HEK293 (cell line): ENCODE data around the gene NEK7.

ENCODE experiments used
- CTCF ChIA-PET: fragments of 350-600 bp; formaldehyde crosslinking; extraction: SDS; loops from one replicate; lab custom pipeline; 2021; ENCODE audit warnings: antibody characterized with exemption; lab: Yijun Ruan, JAX
- POLR2A ChIA-PET: fragments of 300-600 bp; formaldehyde crosslinking; extraction: SDS; loops from one replicate; lab custom pipeline; 2020; ENCODE audit warnings: antibody characterized with exemption, inconsistent platforms; lab: Yijun Ruan, JAX
- H3K27ac ChIP-seq: fragments of 200-500 bp; sonication (Bioruptor generic); 2 replicates; pipeline ENCODE4 v1.5.1; 2014; ENCODE audit warnings: low read depth, low read length, control low read depth, inconsistent platforms; ENCODE audit errors: extremely low read depth
- H3K36me3 ChIP-seq, 2 experiments: fragments of 200-500 bp in 1 of 2; sonication (Bioruptor generic) in 1 of 2; 1 replicate in 1 of 2; 2 replicates in 1 of 2; pipeline ENCODE4 v1.5.1; 2014 to 2017; ENCODE audit warnings: inconsistent platforms in 2 of 2, low read length in 2 of 2; ENCODE audit not compliant: control insufficient read depth in 2 of 2, insufficient read depth in 1 of 2
- H3K4me1 ChIP-seq: fragments of 200-500 bp; sonication (Bioruptor generic); 2 replicates; pipeline ENCODE4 v1.5.1; 2014; ENCODE audit warnings: mild to moderate bottlenecking, low read length, inconsistent platforms; ENCODE audit not compliant: control insufficient read depth, insufficient read depth
- H3K4me3 ChIP-seq: 2 replicates; pipeline ENCODE4 v1.5.1; 2011; ENCODE audit warnings: low read depth, mild to moderate bottlenecking, control low read depth, low read length, moderate library complexity
- H3K9me3 ChIP-seq: fragments of 200-500 bp; sonication (Bioruptor generic); 2 replicates; pipeline ENCODE4 v1.5.1; 2014; ENCODE audit warnings: low read depth, low read length, inconsistent platforms; ENCODE audit not compliant: control insufficient read depth, insufficient read depth
- GLI2 ChIP-seq: fragments of 450-650 bp; formaldehyde crosslinking; IDR thresholded peaks from 2 replicates; pipeline ENCODE4; 2017; ENCODE audit warnings: missing biosample characterization, missing genetic modification characterization, low read depth, borderline replicate concordance
- KLF9 ChIP-seq: fragments of 450-650 bp; formaldehyde crosslinking; IDR thresholded peaks from 2 replicates; pipeline ENCODE4 v1.5.1; 2016; ENCODE audit warnings: missing biosample characterization, missing genetic modification characterization, low read depth
- PRDM2 ChIP-seq: fragments of 450-650 bp; formaldehyde crosslinking; IDR thresholded peaks from 2 replicates; pipeline ENCODE4 v1.5.1; 2016; ENCODE audit warnings: missing biosample characterization, missing genetic modification characterization, borderline replicate concordance
- RBAK ChIP-seq: fragments of 450-650 bp; formaldehyde crosslinking; IDR thresholded peaks from 2 replicates; pipeline ENCODE4 v1.5.1; 2016; ENCODE audit warnings: missing biosample characterization, missing genetic modification characterization
- SCRT2 ChIP-seq: fragments of 450-650 bp; formaldehyde crosslinking; IDR thresholded peaks from 2 replicates; pipeline ENCODE4 v1.5.1; 2016; ENCODE audit warnings: missing biosample characterization, missing genetic modification characterization
- SP3 ChIP-seq: fragments of 450-650 bp; formaldehyde crosslinking; IDR thresholded peaks from 2 replicates; pipeline ENCODE4 v1.5.1; 2016; ENCODE audit warnings: missing biosample characterization, missing genetic modification characterization
- ZBTB10 ChIP-seq: fragments of 450-650 bp; formaldehyde crosslinking; IDR thresholded peaks from 2 replicates; pipeline ENCODE4 v1.5.1; 2016; ENCODE audit warnings: missing biosample characterization, missing genetic modification characterization
- ZBTB21 ChIP-seq: fragments of 450-650 bp; formaldehyde crosslinking; IDR thresholded peaks from 2 replicates; pipeline ENCODE4 v1.5.1; 2017; ENCODE audit warnings: missing biosample characterization, missing genetic modification characterization
- ZBTB48 ChIP-seq: fragments of 450-650 bp; formaldehyde crosslinking; IDR thresholded peaks from 2 replicates; pipeline ENCODE4 v1.5.1; 2016; ENCODE audit warnings: missing biosample characterization, missing genetic modification characterization
- ZEB2 ChIP-seq: fragments of 450-650 bp; formaldehyde crosslinking; IDR thresholded peaks from 2 replicates; pipeline ENCODE4 v1.5.1; 2016; ENCODE audit warnings: missing biosample characterization, missing genetic modification characterization
- ZNF112 ChIP-seq: fragments of 450-650 bp; formaldehyde crosslinking; IDR thresholded peaks from 2 replicates; pipeline ENCODE4 v1.5.0; 2017; ENCODE audit warnings: missing biosample characterization, missing genetic modification characterization
- ZNF114 ChIP-seq: fragments of 450-650 bp; formaldehyde crosslinking; IDR thresholded peaks from 2 replicates; pipeline ENCODE4 v1.5.0; 2017; ENCODE audit warnings: missing biosample characterization, missing genetic modification characterization
- ZNF121 ChIP-seq: fragments of 450-650 bp; formaldehyde crosslinking; IDR thresholded peaks from 2 replicates; pipeline ENCODE4 v1.5.1; 2016; ENCODE audit warnings: missing biosample characterization, missing genetic modification characterization
- ZNF140 ChIP-seq: fragments of 450-650 bp; formaldehyde crosslinking; IDR thresholded peaks from 2 replicates; pipeline ENCODE4 v1.5.1; 2016; ENCODE audit warnings: missing biosample characterization, missing genetic modification characterization
- ZNF16 ChIP-seq: fragments of 450-650 bp; formaldehyde crosslinking; IDR thresholded peaks from 2 replicates; pipeline ENCODE4 v1.5.1; 2016; ENCODE audit warnings: low read depth, missing biosample characterization, missing genetic modification characterization
- ZNF184 ChIP-seq: fragments of 450-650 bp; IDR thresholded peaks from 2 replicates; pipeline ENCODE4 v1.5.1; 2018; ENCODE audit warnings: missing biosample characterization, mild to moderate bottlenecking, missing genetic modification characterization
- ZNF239 ChIP-seq: fragments of 450-650 bp; formaldehyde crosslinking; IDR thresholded peaks from 2 replicates; pipeline ENCODE4 v1.5.1; 2016; ENCODE audit warnings: missing biosample characterization, missing genetic modification characterization
- ZNF24 ChIP-seq: fragments of 450-650 bp; formaldehyde crosslinking; IDR thresholded peaks from 2 replicates; pipeline ENCODE4 v1.5.1; 2016; ENCODE audit warnings: missing biosample characterization, missing genetic modification characterization
- ZNF248 ChIP-seq: fragments of 450-650 bp; formaldehyde crosslinking; IDR thresholded peaks from 2 replicates; pipeline ENCODE4 v1.5.1; 2017; ENCODE audit warnings: missing biosample characterization, missing genetic modification characterization
- ZNF366 ChIP-seq: fragments of 450-650 bp; formaldehyde crosslinking; conservative IDR thresholded peaks from 2 replicates; pipeline ENCODE4 v1.5.1; 2016; ENCODE audit warnings: missing biosample characterization, missing genetic modification characterization
- ZNF404 ChIP-seq: fragments of 450-650 bp; formaldehyde crosslinking; IDR thresholded peaks from 2 replicates; pipeline ENCODE4 v1.5.1; 2017; ENCODE audit warnings: missing biosample characterization, missing genetic modification characterization
- ZNF561 ChIP-seq: fragments of 450-650 bp; IDR thresholded peaks from 2 replicates; pipeline ENCODE4 v1.5.1; 2018; ENCODE audit warnings: missing biosample characterization, missing genetic modification characterization, borderline replicate concordance
- ZNF600 ChIP-seq: fragments of 450-650 bp; formaldehyde crosslinking; IDR thresholded peaks from 2 replicates; pipeline ENCODE4 v1.5.1; 2016; ENCODE audit warnings: missing biosample characterization, missing genetic modification characterization
- ZNF670 ChIP-seq: fragments of 450-650 bp; formaldehyde crosslinking; IDR thresholded peaks from 2 replicates; pipeline ENCODE4 v1.5.1; 2016; ENCODE audit warnings: missing biosample characterization, missing genetic modification characterization, low read depth
- ZNF76 ChIP-seq: fragments of 450-650 bp; formaldehyde crosslinking; IDR thresholded peaks from 2 replicates; pipeline ENCODE4; 2016; ENCODE audit warnings: low read depth, missing biosample characterization, missing genetic modification characterization, borderline replicate concordance
- ZSCAN16 ChIP-seq: fragments of 450-650 bp; formaldehyde crosslinking; IDR thresholded peaks from 2 replicates; pipeline ENCODE4 v1.5.1; 2016; ENCODE audit warnings: missing biosample characterization, missing genetic modification characterization
- ZSCAN23 ChIP-seq: fragments of 450-650 bp; formaldehyde crosslinking; IDR thresholded peaks from 2 replicates; pipeline ENCODE4 v1.5.1; 2016; ENCODE audit warnings: missing biosample characterization, missing genetic modification characterization

Gene NEK7

GRCh38 chr1:198269646-198269940 is 112.8 kb downstream of the NEK7 start:
- H3K36me3 ChIP-seq = peaks cover 0 to 8% of the 10 kb centered on the region in 2 experiments; a peak in 1 of 3 replicates
- no peak for TF ChIP-seq ZNF248 (tag by site-specific recombination)
- TF ChIP-seq ZBTB48 (tag by site-specific recombination) = no peak
- TF ChIP-seq PRDM2 = no peak
- TF ChIP-seq ZNF16 (tag by site-specific recombination) = no peak
- TF ChIP-seq ZSCAN23 (tag by site-specific recombination) = no peak
- no peak for TF ChIP-seq ZBTB10
- no peak for TF ChIP-seq ZNF184
- TF ChIP-seq ZNF76 (tag by site-specific recombination) = no peak
- no peak for TF ChIP-seq SCRT2
- TF ChIP-seq ZSCAN16 (tag by site-specific recombination) = no peak
- TF ChIP-seq ZNF404 (tag by site-specific recombination) = no peak
- TF ChIP-seq ZNF114 (tag by site-specific recombination) = no peak
- no peak overlapping the region for H3K4me3 ChIP-seq
- H3K4me1 ChIP-seq = peaks cover 3% of the 10 kb centered on the region; the same call in 1 of the 2 replicates
- no peaks in the 10 kb centered on the region for H3K9me3 ChIP-seq
- CTCF ChIA-PET = no interaction called here
- H3K27ac ChIP-seq = no peak overlapping the region
- POLR2A ChIA-PET = no interaction called here

- no peak overlapping the region for H3K4me3 ChIP-seq
- ChIA-PET POLR2A (no interaction called here), CTCF (interaction anchor here (0.6 kb wide), 1 partner anchor 724 kb away, joined by 4 read pairs; no protein-coding TSS in a partner anchor)
- no peaks in the 10 kb centered on the region for H3K9me3 ChIP-seq
- 0 out of 2 replicates have a peak, but pooled peaks have one; percentile 20 for TF ChIP-seq SCRT2
- no peak for TF ChIP-seq ZNF561 (tag by site-specific recombination)
- TF ChIP-seq RBAK (tag by site-specific recombination) = no peak
- TF ChIP-seq, all 188 proteins: peak for 1
- H3K36me3 ChIP-seq = peaks cover 0 to 4% of the 10 kb centered on the region in 2 experiments; a peak in 1 of 3 replicates
- H3K27ac ChIP-seq = no peak overlapping the region
- H3K4me1 ChIP-seq = peaks cover 3% of the 10 kb centered on the region; the same call in 1 of the 2 replicates
These were observed 113.6 kb downstream of the NEK7 start for GRCh38 chr1:198270273-198270828.

GRCh38 chr1:198271467-198271866 is 114.7 kb downstream of the NEK7 start:
- CTCF ChIA-PET = no interaction called here
- H3K9me3 ChIP-seq = no peaks in the 10 kb centered on the region
- no peak overlapping the region for H3K27ac ChIP-seq
- POLR2A ChIA-PET = no interaction called here
- peaks cover 0 to 4% of the 10 kb centered on the region in 2 experiments; a peak in 1 of 3 replicates for H3K36me3 ChIP-seq
- H3K4me3 ChIP-seq = no peak overlapping the region
- peaks cover 3% of the 10 kb centered on the region; the same call in 1 of the 2 replicates for H3K4me1 ChIP-seq
- TF ChIP-seq ZNF248 (tag by site-specific recombination) (no peak), ZNF366 (tag by site-specific recombination) (no peak), KLF9 (tag by site-specific recombination) (no peak), ZNF112 (tag by site-specific recombination) (no peak), ZNF239 (tag by site-specific recombination) (no peak), ZNF121 (tag by site-specific recombination) (no peak), ZNF600 (tag by site-specific recombination) (no peak), ZEB2 (no peak), ZBTB21 (tag by site-specific recombination) (no peak), GLI2 (tag by site-specific recombination) (no peak), ZNF24 (tag by site-specific recombination) (no peak), SP3 (tag by site-specific recombination) (no peak), ZNF670 (tag by site-specific recombination) (no peak), ZNF140 (tag by site-specific recombination) (no peak)
